ENCODE measurements around the gene TMEM63A.

DNA sequence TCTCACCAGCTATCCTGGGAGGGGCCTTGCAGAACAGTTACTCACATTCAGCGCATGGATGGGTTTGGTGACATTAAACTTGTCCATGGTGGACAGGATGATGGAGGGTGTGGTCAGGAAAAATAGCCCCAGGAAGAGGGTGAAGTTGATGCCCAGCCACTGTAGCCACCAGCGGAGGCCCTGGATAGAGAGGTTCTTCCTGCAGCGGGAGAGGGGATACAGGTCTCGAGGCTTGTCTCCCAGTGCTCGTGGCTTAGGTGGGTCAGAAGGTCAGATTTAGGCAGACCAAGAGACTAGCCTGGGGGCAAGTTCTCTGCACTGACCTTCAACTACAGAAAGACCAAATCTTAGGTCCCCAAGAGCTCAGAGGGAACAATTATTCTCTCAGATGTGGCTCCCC, 23.0 kb downstream of the TMEM63A start:
- TF ChIP-seq, protein P1, sequence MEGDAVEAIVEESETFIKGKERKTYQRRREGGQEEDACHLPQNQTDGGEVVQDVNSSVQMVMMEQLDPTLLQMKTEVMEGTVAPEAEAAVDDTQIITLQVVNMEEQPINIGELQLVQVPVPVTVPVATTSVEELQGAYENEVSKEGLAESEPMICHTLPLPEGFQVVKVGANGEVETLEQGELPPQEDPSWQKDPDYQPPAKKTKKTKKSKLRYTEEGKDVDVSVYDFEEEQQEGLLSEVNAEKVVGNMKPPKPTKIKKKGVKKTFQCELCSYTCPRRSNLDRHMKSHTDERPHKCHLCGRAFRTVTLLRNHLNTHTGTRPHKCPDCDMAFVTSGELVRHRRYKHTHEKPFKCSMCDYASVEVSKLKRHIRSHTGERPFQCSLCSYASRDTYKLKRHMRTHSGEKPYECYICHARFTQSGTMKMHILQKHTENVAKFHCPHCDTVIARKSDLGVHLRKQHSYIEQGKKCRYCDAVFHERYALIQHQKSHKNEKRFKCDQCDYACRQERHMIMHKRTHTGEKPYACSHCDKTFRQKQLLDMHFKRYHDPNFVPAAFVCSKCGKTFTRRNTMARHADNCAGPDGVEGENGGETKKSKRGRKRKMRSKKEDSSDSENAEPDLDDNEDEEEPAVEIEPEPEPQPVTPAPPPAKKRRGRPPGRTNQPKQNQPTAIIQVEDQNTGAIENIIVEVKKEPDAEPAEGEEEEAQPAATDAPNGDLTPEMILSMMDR (conservative IDR thresholded peaks at IDR 0.05) = no peak
- TF ChIP-seq EZH2 (IDR thresholded peaks at IDR 0.05; ENCODE audit: low read depth) = no peak

All from PC-9 (cell line).